HCT116 (cell line): ENCODE results near the gene ILDR1. TPM values are rescaled to one million over a fixed set of nuclear protein-coding genes. Genes with fewer than 3 reads are reported as not detected.

ENCODE experiments used
- ATAC-seq: fragments of 200-7000 bp; cut with Tn5 transposase; 2 replicates; pipeline ENCODE4 v1.9.1; 2020; ENCODE audit warnings: mild to moderate bottlenecking, moderate library complexity
- BruUV-seq: library from RNA; stranded (reverse); fragments of 400-500 nt; replicated peaks from 2 replicates; lab custom pipeline; 2021; lab: Mats Ljungman, UMichigan
- CTCF ChIA-PET: fragments of 300-600 bp; sonication (Branson Sonifier 250); formaldehyde crosslinking; loops from one replicate; lab custom pipeline; 2021; ENCODE audit warnings: antibody characterized with exemption; lab: Charles Lee
- POLR2A ChIA-PET: fragments of 300-600, 350-600 bp; sonication (Branson Sonifier 250); formaldehyde crosslinking; loops from one replicate; lab custom pipeline; 2021; ENCODE audit warnings: antibody characterized with exemption; lab: Charles Lee
- RAD21 ChIA-PET, 2 experiments: fragments of 300-600 bp; sonication (Branson Sonifier 250); formaldehyde crosslinking; loops; one replicate each; lab custom pipeline; 2023; ENCODE audit warnings: low total read pairs in 2 of 2; ENCODE audit not compliant: uncharacterized antibody in 2 of 2, unreplicated experiment in 2 of 2, low non-redundant PET in 1 of 2; lab: Charles Lee
- DNase-seq: peaks from one replicate; pipeline ENCODE4 v3.0.0-alpha.2; 2010; ENCODE audit warnings: low read depth, low spot score
- H2AFZ ChIP-seq: fragments of 200-600 bp; shearing (Covaris generic), sonication (generic); 2 replicates; pipeline ENCODE4 v1.6.1; 2017; ENCODE audit warnings: low read depth, mixed run types, mixed read lengths, antibody characterized with exemption, low read length; ENCODE audit not compliant: poor library complexity, severe bottlenecking
- H3K27ac ChIP-seq: 2 replicates; pipeline ENCODE4 v1.5.1; 2012; ENCODE audit warnings: low read depth, low read length
- H3K27me3 ChIP-seq: fragments of 200-600 bp; sonication (generic); 2 replicates; pipeline ENCODE4 v1.6.1; 2016; ENCODE audit warnings: mixed run types, low read length, mixed read lengths; ENCODE audit not compliant: insufficient read depth
- H3K36me3 ChIP-seq, 2 experiments: fragments of 200-500 bp in 1 of 2; fragments of 200-600 bp in 1 of 2; sonication (Bioruptor generic) in 1 of 2; sonication (generic) in 1 of 2; 2 replicates each; pipeline versions ENCODE4 v1.5.1 to v1.6.1; 2014 to 2016; ENCODE audit warnings: low read length in 2 of 2, inconsistent platforms in 1 of 2, mixed read lengths in 1 of 2, mixed run types in 1 of 2; ENCODE audit not compliant: insufficient read depth in 2 of 2, control insufficient read depth in 1 of 2
- H3K4me1 ChIP-seq, 2 experiments: fragments of 200-600 bp in 1 of 2; sonication (generic) in 1 of 2; 2 replicates each; pipeline versions ENCODE4 v1.5.1 to v1.6.1; 2012 to 2017; ENCODE audit warnings: low read length in 2 of 2, inconsistent platforms in 1 of 2, mild to moderate bottlenecking in 1 of 2, mixed read lengths in 1 of 2, mixed run types in 1 of 2, moderate library complexity in 1 of 2; ENCODE audit not compliant: insufficient read depth in 2 of 2, control insufficient read depth in 1 of 2
- H3K4me2 ChIP-seq: fragments of 200-600 bp; sonication (generic); 2 replicates; pipeline ENCODE4 v1.6.1; 2017; ENCODE audit warnings: mixed run types, low read length, mixed read lengths
- H3K4me3 ChIP-seq, 2 experiments: fragments of 200-600 bp in 1 of 2; sonication (generic) in 1 of 2; replicated peaks in 1 of 2; 2 replicates each; pipeline ENCODE4 v1.5.1; 2011 to 2016; ENCODE audit warnings: low read length in 2 of 2, control low read depth in 1 of 2, low read depth in 1 of 2, mild to moderate bottlenecking in 1 of 2, mixed read lengths in 1 of 2, mixed run types in 1 of 2
- H3K79me2 ChIP-seq: fragments of 200-600 bp; sonication (generic); 2 replicates; pipeline ENCODE4 v1.6.1; 2017; ENCODE audit warnings: mild to moderate bottlenecking, mixed run types, low read length, moderate library complexity, mixed read lengths; ENCODE audit not compliant: insufficient read depth
- H3K9ac ChIP-seq: fragments of 200-600 bp; sonication (generic); 2 replicates; pipeline ENCODE4 v1.6.1; 2016; ENCODE audit warnings: low read length, mixed read lengths
- H3K9me2 ChIP-seq: fragments of 200-600 bp; sonication (generic), shearing (Covaris generic); 2 replicates; pipeline ENCODE4 v1.6.1; 2017; ENCODE audit warnings: mixed run types, mild to moderate bottlenecking, moderate library complexity; ENCODE audit not compliant: insufficient read depth
- H3K9me3 ChIP-seq, 2 experiments: fragments of 200-500 bp in 1 of 2; fragments of 200-600 bp in 1 of 2; sonication (Bioruptor generic) in 1 of 2; sonication (generic) in 1 of 2; 2 replicates each; pipeline ENCODE4 v1.6.1; 2014 to 2017; ENCODE audit warnings: low read length in 2 of 2, mixed read lengths in 2 of 2, inconsistent platforms in 1 of 2, low read depth in 1 of 2, mild to moderate bottlenecking in 1 of 2, mixed run types in 1 of 2, moderate library complexity in 1 of 2; ENCODE audit not compliant: control insufficient read depth in 1 of 2, insufficient read depth in 1 of 2
- H4K20me1 ChIP-seq: fragments of 200-600 bp; sonication (generic), shearing (Covaris generic); 2 replicates; pipeline ENCODE4 v1.6.1; 2017; ENCODE audit warnings: mixed run types, mild to moderate bottlenecking, moderate library complexity; ENCODE audit not compliant: insufficient read depth
- ATF3 ChIP-seq: IDR thresholded peaks from 2 replicates; pipeline ENCODE4 v1.6.1; 2012
- CBX3 ChIP-seq: IDR thresholded peaks from 2 replicates; pipeline ENCODE4 v1.6.1; 2012; ENCODE audit warnings: low read depth
- CEBPB ChIP-seq: IDR thresholded peaks from 2 replicates; pipeline ENCODE4 v1.6.1; 2012; ENCODE audit warnings: low read depth
- CTCF ChIP-seq, 3 experiments: fragments of 200-600 bp in 1 of 3; sonication (generic) in 1 of 3; IDR thresholded peaks in 2 of 3; conservative IDR thresholded peaks in 1 of 3; 2 replicates each; pipeline ENCODE4 v1.5.1; 2012 to 2017; ENCODE audit warnings: low read depth in 2 of 3, low read length in 2 of 3, antibody characterized with exemption in 1 of 3, borderline replicate concordance in 1 of 3, control low read depth in 1 of 3, mild to moderate bottlenecking in 1 of 3, mixed read lengths in 1 of 3, mixed run types in 1 of 3, moderate library complexity in 1 of 3; ENCODE audit not compliant: insufficient read depth in 1 of 3
- EGR1 ChIP-seq: IDR thresholded peaks from 2 replicates; pipeline ENCODE4 v1.6.1; 2012; ENCODE audit warnings: low read depth
- ELF1 ChIP-seq: IDR thresholded peaks from 2 replicates; pipeline ENCODE4 v1.6.1; 2012; ENCODE audit warnings: low read depth, borderline replicate concordance
- EZH2 ChIP-seq: fragments of 200-600 bp; sonication (generic); IDR thresholded peaks from 2 replicates; pipeline ENCODE4 v1.6.1; 2017; ENCODE audit warnings: antibody characterized with exemption, mixed run types
- EZH2phosphoT487 ChIP-seq: fragments of 200-600 bp; IDR thresholded peaks from 2 replicates; pipeline ENCODE4 v1.6.1; 2018; ENCODE audit warnings: antibody characterized with exemption, borderline replicate concordance
- FOSL1 ChIP-seq: IDR thresholded peaks from 2 replicates; pipeline ENCODE4 v1.6.1; 2012; ENCODE audit warnings: low read depth
- JUND ChIP-seq: IDR thresholded peaks from 2 replicates; pipeline ENCODE4 v1.6.1; 2012
- MAX ChIP-seq: IDR thresholded peaks from 2 replicates; pipeline ENCODE4 v1.6.1; 2012
- POLR2A ChIP-seq: IDR thresholded peaks from 2 replicates; pipeline ENCODE4 v1.7.0; 2011; ENCODE audit warnings: borderline replicate concordance; ENCODE audit not compliant: insufficient read depth, insufficient read length; ENCODE audit errors: extremely low read depth
- POLR2AphosphoS5 ChIP-seq: IDR thresholded peaks from 2 replicates; pipeline ENCODE4 v1.6.1; 2011; ENCODE audit warnings: mild to moderate bottlenecking, low read depth, low read length, moderate library complexity
- REST ChIP-seq: IDR thresholded peaks from 2 replicates; pipeline ENCODE4 v1.6.1; 2012; ENCODE audit warnings: low read depth
- SRF ChIP-seq: IDR thresholded peaks from 2 replicates; pipeline ENCODE4 v1.6.1; 2012; ENCODE audit warnings: low read depth
- TCF7L2 ChIP-seq: IDR thresholded peaks from 2 replicates; pipeline ENCODE4 v1.7.0; 2011; ENCODE audit warnings: borderline replicate concordance, inconsistent platforms; ENCODE audit not compliant: insufficient read depth, insufficient read length; ENCODE audit errors: extremely low read depth
- YY1 ChIP-seq: IDR thresholded peaks from 2 replicates; pipeline ENCODE4 v1.6.1; 2011; ENCODE audit warnings: low read length, low read depth, moderate library complexity, mild to moderate bottlenecking; ENCODE audit not compliant: insufficient replicate concordance; ENCODE audit errors: extremely low read depth
- intact Hi-C: fragments of 100-400 bp; cut with micrococcal nuclease; formaldehyde crosslinking; loops from 2 replicates; pipeline ENCODE4 v1.10.0; 2022
- total RNA-seq: library from RNA; stranded (reverse); gene quantifications from one replicate; pipeline ENCODE4 v1.2.1, GENCODE V29; 2021; ENCODE audit not compliant: unreplicated experiment

The ILDR1 gene
- total RNA-seq, 1 experiment from 2014 or later: 2.9 TPM

- BruUV-seq: no TSS peak
- Histone ChIP-seq H3K27me3 (no peaks in the 10 kb centered on the region), H3K27ac (no peak overlapping the region), H3K79me2 (no peaks in the 10 kb centered on the region), H3K9me2 (no peaks in the 10 kb centered on the region), H3K4me3 (no peak overlapping the region), H3K4me1 (no peaks in the 10 kb centered on the region), H2AFZ (no peak overlapping the region), H3K9ac (no peak overlapping the region), H3K4me2 (no peak overlapping the region), H3K9me3 (no peaks in the 10 kb centered on the region), H4K20me1 (no peaks in the 10 kb centered on the region), H3K36me3 (no peaks in the 10 kb centered on the region)
- ChIA-PET RAD21 (no interaction called here), POLR2A (no interaction called here), CTCF (no interaction called here)
- intact Hi-C loops: no loop called here
- DNase-seq (no peak), ATAC-seq (no peak)
- no peak for TF ChIP-seq YY1
- no peak for TF ChIP-seq CTCF (IDR thresholded peaks at IDR 0.05 in 2 of 3, conservative IDR thresholded peaks at IDR 0.05 in 1 of 3; ENCODE audit: borderline replicate concordance in 1 of 3, insufficient read depth in 1 of 3, low read depth in 2 of 3, low read length in 2 of 3)
- no peak for TF ChIP-seq SRF
- TF ChIP-seq REST: no peak
- TF ChIP-seq TCF7L2: no peak
- no peak for TF ChIP-seq MAX
- no peak for TF ChIP-seq JUND
- no peak for TF ChIP-seq CEBPB
- no peak for TF ChIP-seq ATF3
- TF ChIP-seq POLR2A: no peak
- TF ChIP-seq ELF1: no peak
- no peak for TF ChIP-seq EZH2phosphoT487
- no peak for TF ChIP-seq FOSL1
- TF ChIP-seq CBX3: no peak
- TF ChIP-seq EGR1: no peak
- no peak for TF ChIP-seq EZH2
- TF ChIP-seq POLR2AphosphoS5: no peak
These were observed 45.7 kb upstream of the ILDR1 start for GRCh38 chr3:122067588-122068240.
